Astrocyte (in vitro differentiated cells and primary cell): ENCODE measurements around the gene PGF. TPM values are rescaled to one million over a fixed set of nuclear protein-coding genes. Genes with fewer than 3 reads are reported as not detected.

Experiments used
- DNase-seq: peaks from one replicate; pipeline ENCODE4 v3.0.0-alpha.2; 2010; ENCODE audit warnings: low read depth
- FAIRE-seq: peaks from 2 replicates; lab custom pipeline; 2011; peaks lifted over from hg19 to GRCh38; lab: Jason Lieb, UNC
- H2AFZ ChIP-seq: 2 replicates; pipeline ENCODE4 v1.6.0; 2012; ENCODE audit warnings: low read depth, low read length, inconsistent platforms
- H3K27ac ChIP-seq: 2 replicates; pipeline ENCODE4 v1.5.1; 2011; ENCODE audit warnings: low read depth, low read length, inconsistent platforms
- H3K27me3 ChIP-seq: 2 replicates; pipeline ENCODE4 v1.6.0; 2011; ENCODE audit warnings: low read length, inconsistent platforms; ENCODE audit not compliant: insufficient read depth
- H3K36me3 ChIP-seq: 2 replicates; pipeline ENCODE4 v1.5.1; 2011; ENCODE audit warnings: low read length, inconsistent platforms; ENCODE audit not compliant: insufficient read depth
- H3K4me1 ChIP-seq: 2 replicates; pipeline ENCODE4 v1.5.1; 2011; ENCODE audit warnings: low read length, inconsistent platforms; ENCODE audit not compliant: insufficient read depth
- H3K4me2 ChIP-seq: 2 replicates; pipeline ENCODE4 v1.6.0; 2012; ENCODE audit warnings: low read length, inconsistent platforms
- H3K4me3 ChIP-seq: 2 replicates; pipeline ENCODE4 v1.5.1; 2011; ENCODE audit warnings: low read depth, mild to moderate bottlenecking, low read length, inconsistent platforms; ENCODE audit not compliant: insufficient read depth
- H3K79me2 ChIP-seq: 2 replicates; pipeline ENCODE4 v1.6.0; 2012; ENCODE audit warnings: mild to moderate bottlenecking, low read length, inconsistent platforms; ENCODE audit not compliant: insufficient read depth
- H3K9ac ChIP-seq: 2 replicates; pipeline ENCODE4 v1.6.0; 2012; ENCODE audit warnings: mild to moderate bottlenecking, low read length, inconsistent platforms
- H3K9me3 ChIP-seq: 2 replicates; pipeline ENCODE4 v1.5.1; 2012; ENCODE audit warnings: low read depth, mild to moderate bottlenecking, low read length, inconsistent platforms; ENCODE audit not compliant: insufficient read depth
- H4K20me1 ChIP-seq: 2 replicates; pipeline ENCODE4 v1.6.0; 2012; ENCODE audit warnings: low read length, inconsistent platforms; ENCODE audit not compliant: insufficient read depth
- H3K27ac Mint-ChIP-seq: one replicate; pipeline ENCODE4 v1.8.0; 2021; ENCODE audit warnings: mild to moderate bottlenecking, mixed read lengths; ENCODE audit not compliant: unreplicated experiment
- H3K27me3 Mint-ChIP-seq: one replicate; pipeline ENCODE4 v1.8.0; 2021; ENCODE audit warnings: low read depth, mixed read lengths; ENCODE audit not compliant: unreplicated experiment
- H3K36me3 Mint-ChIP-seq: one replicate; pipeline ENCODE4 v1.8.0; 2021; ENCODE audit warnings: low read depth, mixed read lengths; ENCODE audit not compliant: unreplicated experiment
- H3K4me1 Mint-ChIP-seq: one replicate; pipeline ENCODE4 v1.8.0; 2021; ENCODE audit warnings: low read depth, mixed read lengths; ENCODE audit not compliant: unreplicated experiment
- H3K4me3 Mint-ChIP-seq: one replicate; pipeline ENCODE4 v1.8.0; 2021; ENCODE audit warnings: mild to moderate bottlenecking, moderate library complexity, mixed read lengths; ENCODE audit not compliant: unreplicated experiment
- H3K9me3 Mint-ChIP-seq: one replicate; pipeline ENCODE4 v1.8.0; 2021; ENCODE audit warnings: mild to moderate bottlenecking, mixed read lengths; ENCODE audit not compliant: unreplicated experiment
- CTCF ChIP-seq: IDR thresholded peaks from 2 replicates; pipeline ENCODE4 v1.5.1; 2011; ENCODE audit warnings: low read depth, mild to moderate bottlenecking, inconsistent platforms, low read length, moderate library complexity; ENCODE audit not compliant: insufficient read depth
- EZH2 ChIP-seq: IDR thresholded peaks from 2 replicates; pipeline ENCODE4 v1.6.1; 2012; ENCODE audit warnings: mild to moderate bottlenecking, low read length, inconsistent platforms; ENCODE audit not compliant: insufficient read depth
- total RNA-seq: library from RNA; stranded (reverse); gene quantifications from 2 replicates; pipeline ENCODE4 v1.2.1, GENCODE V29; 2021

Gene PGF
- total RNA-seq, 1 donor from 2014 or later = 3.5 TPM

GRCh38 chr14:74951443-74952179, 3.8 kb downstream of the PGF start:
- no peak overlapping the region for H3K4me2 ChIP-seq
- FAIRE-seq (no peak), DNase-seq (no peak)
- Mint-ChIP-seq H3K36me3 (peaks cover 6% of the 10 kb centered on the region), H3K9me3 (no peaks in the 10 kb centered on the region), H3K4me1 (peaks cover 10% of the 10 kb centered on the region), H3K27ac (no peak overlapping the region), H3K4me3 (no peak overlapping the region), H3K27me3 (peaks cover 27% of the 10 kb centered on the region)
- no peaks in the 10 kb centered on the region for H3K9me3 ChIP-seq
- H2AFZ ChIP-seq = no peak overlapping the region
- no peaks in the 10 kb centered on the region for H3K36me3 ChIP-seq
- TF ChIP-seq CTCF (no peak), EZH2 (no peak)
- peaks cover 10% of the 10 kb centered on the region for H3K79me2 ChIP-seq
- no peak overlapping the region for H3K4me3 ChIP-seq
- no peaks in the 10 kb centered on the region for H3K27me3 ChIP-seq
- H3K4me1 ChIP-seq = peaks cover 10% of the 10 kb centered on the region
- H4K20me1 ChIP-seq = no peaks in the 10 kb centered on the region
- no peak overlapping the region for H3K27ac ChIP-seq
- no peak overlapping the region for H3K9ac ChIP-seq

- Mint-ChIP-seq H3K27ac (no peak overlapping the region), H3K4me1 (peaks cover 8% of the 10 kb centered on the region)
- H3K27ac ChIP-seq = no peak overlapping the region
These were observed 4.5 kb downstream of the PGF start for GRCh38 chr14:74950795-74951442.

More at GRCh38 chr14:74950795-74951442, 4.5 kb downstream of the PGF start:
- no peak for TF ChIP-seq EZH2
- TF ChIP-seq CTCF = no peak
- Histone ChIP-seq H3K9ac (no peak overlapping the region), H3K4me3 (no peak overlapping the region), H4K20me1 (no peaks in the 10 kb centered on the region), H3K27me3 (no peaks in the 10 kb centered on the region), H2AFZ (no peak overlapping the region), H3K4me2 (no peak overlapping the region), H3K36me3 (no peaks in the 10 kb centered on the region), H3K4me1 (peaks cover 10% of the 10 kb centered on the region), H3K79me2 (peaks cover 10% of the 10 kb centered on the region), H3K9me3 (no peaks in the 10 kb centered on the region)
- H3K27me3 Mint-ChIP-seq = peaks cover 26% of the 10 kb centered on the region
- H3K9me3 Mint-ChIP-seq = no peaks in the 10 kb centered on the region
- H3K4me3 Mint-ChIP-seq = no peak overlapping the region
- FAIRE-seq (no peak), DNase-seq (no peak)
- peaks cover 6% of the 10 kb centered on the region for H3K36me3 Mint-ChIP-seq
